Nephron progenitor cell (in vitro differentiated cells): ENCODE results near the gene IL17RD.

Experiments used
- DNase-seq: peaks from one replicate; pipeline ENCODE4 v3.0.0; 2021
- H3K27ac Mint-ChIP-seq: 2 replicates; pipeline ENCODE4 v1.8.0; 2021; ENCODE audit warnings: mild to moderate bottlenecking, moderate library complexity, mixed read lengths
- H3K27me3 Mint-ChIP-seq: 2 replicates; pipeline ENCODE4 v1.8.0; 2021; ENCODE audit warnings: mild to moderate bottlenecking, low read depth, mixed read lengths; ENCODE audit not compliant: poor library complexity
- H3K36me3 Mint-ChIP-seq: 2 replicates; pipeline ENCODE4 v1.8.0; 2021; ENCODE audit warnings: low read depth, mixed read lengths
- H3K4me1 Mint-ChIP-seq: 2 replicates; pipeline ENCODE4 v1.8.0; 2021; ENCODE audit warnings: mixed read lengths
- H3K4me3 Mint-ChIP-seq: 2 replicates; pipeline ENCODE4 v1.8.0; 2021; ENCODE audit warnings: mild to moderate bottlenecking, moderate library complexity, mixed read lengths
- H3K9me3 Mint-ChIP-seq: 2 replicates; pipeline ENCODE4 v1.8.0; 2021; ENCODE audit warnings: mild to moderate bottlenecking, moderate library complexity, mixed read lengths
- TF ChIP-seq, protein P1 (sequence below): fragments of 200-600 bp; sonication (generic); IDR thresholded peaks from 2 replicates; pipeline ENCODE4 v1.5.0; 2021; ENCODE audit warnings: antibody characterized with exemption

The IL17RD gene

DNA sequence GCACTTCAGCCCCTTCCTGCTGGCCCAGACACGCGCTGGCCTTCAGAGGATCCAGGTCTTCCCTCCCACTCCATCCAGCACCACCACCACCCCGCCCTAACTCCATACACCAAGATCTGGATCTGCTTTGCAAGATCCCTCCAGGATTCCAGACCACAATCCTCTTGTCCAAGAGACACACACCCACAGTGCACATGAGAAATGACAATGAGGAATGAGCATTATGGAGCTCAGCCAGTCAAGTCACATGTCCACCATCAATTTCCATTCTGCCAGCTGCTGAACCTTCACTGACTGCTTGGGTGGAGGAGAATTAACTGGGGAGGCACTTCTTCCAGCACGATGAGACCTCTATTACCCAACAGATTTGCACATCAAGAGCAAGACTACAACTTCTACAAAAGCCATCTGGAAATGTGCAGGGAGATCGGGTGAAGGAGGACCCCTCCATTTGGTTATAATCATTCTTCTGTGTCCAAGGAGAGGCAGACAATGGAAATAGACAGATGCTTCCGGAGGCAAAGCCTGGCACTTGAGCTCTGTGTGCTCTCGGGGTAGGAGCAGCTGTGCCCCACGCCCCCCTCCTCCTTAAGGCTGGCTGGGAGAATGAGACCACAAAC lies 117.0 kb downstream of the IL17RD start:
- TF ChIP-seq, protein P1, sequence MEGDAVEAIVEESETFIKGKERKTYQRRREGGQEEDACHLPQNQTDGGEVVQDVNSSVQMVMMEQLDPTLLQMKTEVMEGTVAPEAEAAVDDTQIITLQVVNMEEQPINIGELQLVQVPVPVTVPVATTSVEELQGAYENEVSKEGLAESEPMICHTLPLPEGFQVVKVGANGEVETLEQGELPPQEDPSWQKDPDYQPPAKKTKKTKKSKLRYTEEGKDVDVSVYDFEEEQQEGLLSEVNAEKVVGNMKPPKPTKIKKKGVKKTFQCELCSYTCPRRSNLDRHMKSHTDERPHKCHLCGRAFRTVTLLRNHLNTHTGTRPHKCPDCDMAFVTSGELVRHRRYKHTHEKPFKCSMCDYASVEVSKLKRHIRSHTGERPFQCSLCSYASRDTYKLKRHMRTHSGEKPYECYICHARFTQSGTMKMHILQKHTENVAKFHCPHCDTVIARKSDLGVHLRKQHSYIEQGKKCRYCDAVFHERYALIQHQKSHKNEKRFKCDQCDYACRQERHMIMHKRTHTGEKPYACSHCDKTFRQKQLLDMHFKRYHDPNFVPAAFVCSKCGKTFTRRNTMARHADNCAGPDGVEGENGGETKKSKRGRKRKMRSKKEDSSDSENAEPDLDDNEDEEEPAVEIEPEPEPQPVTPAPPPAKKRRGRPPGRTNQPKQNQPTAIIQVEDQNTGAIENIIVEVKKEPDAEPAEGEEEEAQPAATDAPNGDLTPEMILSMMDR = no peak
- H3K27me3 Mint-ChIP-seq = peaks cover 8% of the 10 kb centered on the region
- H3K27ac Mint-ChIP-seq = peak overlapping the region; percentile 58
- no peak for DNase-seq
- H3K4me1 Mint-ChIP-seq = peaks cover 31% of the 10 kb centered on the region
- no peaks in the 10 kb centered on the region for H3K36me3 Mint-ChIP-seq
- no peaks in the 10 kb centered on the region for H3K9me3 Mint-ChIP-seq
- H3K4me3 Mint-ChIP-seq = no peak overlapping the region

DNA sequence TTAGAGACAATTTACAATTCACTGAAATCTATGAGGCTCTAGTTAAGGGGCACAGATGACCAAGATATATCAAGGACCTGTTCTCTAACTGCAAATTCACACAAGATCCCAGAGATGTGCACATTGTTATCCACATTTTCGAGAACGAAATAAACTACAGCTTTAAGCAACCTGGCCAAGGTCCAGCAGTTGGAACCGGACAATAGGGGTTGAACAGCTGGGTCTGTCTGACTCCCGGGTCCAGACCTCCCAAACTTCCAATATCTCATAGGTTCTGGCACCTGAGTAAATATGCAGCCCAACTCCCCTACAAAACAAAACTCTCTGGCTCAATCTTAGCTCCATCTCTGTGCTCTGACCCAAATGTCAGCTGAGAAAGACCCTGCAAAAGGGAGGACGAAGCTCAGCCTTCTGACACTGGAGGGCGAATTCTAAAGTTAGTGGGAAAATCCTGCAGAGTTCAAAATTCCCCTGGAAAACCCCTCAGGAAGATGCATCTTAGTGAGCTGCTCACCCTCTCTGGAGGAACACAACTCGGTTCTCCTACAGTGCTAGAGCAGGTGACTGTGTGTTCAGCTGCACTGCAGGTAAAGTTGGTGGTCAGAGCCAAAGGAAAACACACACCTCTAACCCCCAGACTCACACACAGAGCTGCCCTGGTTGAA lies 118.9 kb downstream of the IL17RD start:
- Mint-ChIP-seq H3K36me3 (no peaks in the 10 kb centered on the region), H3K9me3 (no peaks in the 10 kb centered on the region), H3K4me1 (peaks cover 39% of the 10 kb centered on the region), H3K27ac (peak overlapping the region; percentile 82), H3K4me3 (no peak overlapping the region), H3K27me3 (peaks cover 5% of the 10 kb centered on the region)
- DNase-seq = no peak
- TF ChIP-seq, protein P1 = no peak

DNA sequence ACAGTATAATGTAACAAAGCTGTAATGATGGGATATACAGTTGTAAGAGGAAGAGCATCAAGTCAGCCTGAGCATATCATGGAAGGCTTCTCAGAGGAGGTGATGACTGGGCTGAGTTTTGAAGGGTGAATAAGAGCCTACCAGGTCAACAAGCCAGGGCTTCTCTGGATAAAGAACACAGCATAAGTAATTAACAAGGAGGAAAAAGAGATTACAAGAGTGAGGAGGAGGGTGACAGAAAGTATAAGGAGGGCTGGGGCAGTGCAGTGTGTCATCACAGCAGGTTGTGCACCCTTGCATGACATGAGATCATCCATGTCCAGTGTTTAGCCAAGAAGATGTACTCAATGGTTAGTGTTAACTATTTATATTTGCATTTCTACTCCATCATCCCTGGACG lies 121.6 kb downstream of the IL17RD start:
- TF ChIP-seq, protein P1 = no peak
- DNase-seq = no peak
- no peak overlapping the region for H3K4me3 Mint-ChIP-seq
- no peaks in the 10 kb centered on the region for H3K36me3 Mint-ChIP-seq
- H3K4me1 Mint-ChIP-seq = peaks cover 38% of the 10 kb centered on the region
- peak overlapping the region; percentile 2 for H3K27ac Mint-ChIP-seq
- peaks cover 5% of the 10 kb centered on the region for H3K27me3 Mint-ChIP-seq
- H3K9me3 Mint-ChIP-seq = no peaks in the 10 kb centered on the region

DNA sequence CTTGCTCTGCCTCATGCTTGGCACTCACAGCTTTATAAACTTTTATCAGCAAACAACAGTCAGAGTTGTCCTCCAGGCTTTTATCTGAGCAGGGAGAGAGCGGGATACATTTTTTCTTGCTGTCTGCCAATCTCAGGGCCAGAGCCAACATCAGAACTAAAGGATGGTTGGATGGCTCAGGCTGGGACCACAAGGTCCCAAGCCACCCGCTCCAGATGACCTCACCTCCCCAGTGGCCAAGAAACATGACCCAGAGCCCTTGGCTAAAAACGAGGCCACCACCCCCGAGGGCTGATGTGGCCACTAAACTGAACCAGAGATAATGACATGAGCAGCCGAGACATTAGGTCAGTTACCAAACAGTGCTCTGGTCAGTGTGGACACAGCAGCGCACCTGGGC lies 123.5 kb downstream of the IL17RD start:
- Mint-ChIP-seq H3K4me3 (no peak overlapping the region), H3K9me3 (no peaks in the 10 kb centered on the region), H3K27ac (no peak overlapping the region), H3K27me3 (peaks cover 6% of the 10 kb centered on the region), H3K4me1 (peaks cover 23% of the 10 kb centered on the region), H3K36me3 (no peaks in the 10 kb centered on the region)
- TF ChIP-seq, protein P1 = no peak
- DNase-seq = no peak
